ENCODE data around the gene RNF213.
"Not testable (repeated sequence)": the region's sequence is repeated elsewhere in the genome, so short reads cannot be mapped to it uniquely, and the experiment has no call there.

Gene RNF213

GRCh38 chr17:80319999-80320344, 59.3 kb downstream of the RNF213 start:
- no peak overlapping the region for H3K4me3 ChIP-seq (replicated peaks; ENCODE audit: low read depth, low read length)
- DNase-seq (ENCODE audit: low read depth) = no peak
- TF ChIP-seq CTCF (IDR thresholded peaks at IDR 0.05; ENCODE audit: low read length, missing control alignments) = no peak

DNA sequence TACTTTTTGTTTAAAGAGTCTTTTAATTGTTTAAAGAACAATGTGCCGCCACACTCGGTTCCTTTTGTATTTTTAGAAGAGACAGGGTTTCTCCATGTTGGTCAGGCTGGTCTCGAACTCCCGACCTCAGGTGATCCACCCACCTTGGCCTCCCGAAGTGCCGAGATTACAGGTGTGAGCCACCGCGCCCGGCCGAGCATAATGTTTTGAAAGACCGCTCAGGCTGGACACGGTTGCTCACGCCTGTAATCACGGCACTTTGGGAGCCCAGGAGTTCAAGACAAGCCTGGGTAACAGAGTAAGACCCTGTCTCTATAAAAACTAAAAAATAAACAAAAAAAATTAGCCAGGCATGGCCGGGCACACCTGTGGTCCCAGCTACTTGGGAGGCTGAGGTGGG, 59.8 kb downstream of the RNF213 start:
- no peak for DNase-seq (ENCODE audit: low read depth)
- H3K4me3 ChIP-seq (replicated peaks; ENCODE audit: low read depth, low read length) = no peak overlapping the region
- TF ChIP-seq CTCF (IDR thresholded peaks at IDR 0.05; ENCODE audit: low read length, missing control alignments) = no peak

- H3K4me3 ChIP-seq (replicated peaks; ENCODE audit: low read depth, low read length) = no peak overlapping the region
- no peak for TF ChIP-seq CTCF (IDR thresholded peaks at IDR 0.05; ENCODE audit: low read length, missing control alignments)
- DNase-seq (ENCODE audit: low read depth) = no peak
Observed at GRCh38 chr17:80322864-80323263, 62.2 kb downstream of the RNF213 start.

DNA sequence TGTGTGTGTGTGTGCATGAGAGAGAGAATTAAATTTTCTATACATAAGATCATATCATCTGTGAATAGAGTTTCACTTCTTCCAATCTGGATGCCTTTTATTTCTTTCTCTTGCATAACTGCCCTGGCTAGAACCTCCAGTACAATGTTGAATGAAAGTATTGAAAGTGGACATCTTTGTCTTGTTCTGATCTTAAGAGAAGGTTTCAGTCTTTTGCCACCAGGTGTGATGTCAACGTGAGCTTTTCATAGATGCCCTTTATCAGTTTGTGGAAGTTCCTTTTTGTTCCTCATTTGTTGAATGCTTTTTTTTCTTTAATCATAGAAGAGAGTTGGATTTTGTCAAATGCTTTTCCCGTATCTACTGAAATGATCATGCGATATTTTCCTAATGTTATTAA, 63.3 kb downstream of the RNF213 start:
- DNase-seq (ENCODE audit: low read depth) = no peak
- no peak for TF ChIP-seq CTCF (IDR thresholded peaks at IDR 0.05; ENCODE audit: low read length, missing control alignments)
- H3K4me3 ChIP-seq (replicated peaks; ENCODE audit: low read depth, low read length) = no peak overlapping the region

DNA sequence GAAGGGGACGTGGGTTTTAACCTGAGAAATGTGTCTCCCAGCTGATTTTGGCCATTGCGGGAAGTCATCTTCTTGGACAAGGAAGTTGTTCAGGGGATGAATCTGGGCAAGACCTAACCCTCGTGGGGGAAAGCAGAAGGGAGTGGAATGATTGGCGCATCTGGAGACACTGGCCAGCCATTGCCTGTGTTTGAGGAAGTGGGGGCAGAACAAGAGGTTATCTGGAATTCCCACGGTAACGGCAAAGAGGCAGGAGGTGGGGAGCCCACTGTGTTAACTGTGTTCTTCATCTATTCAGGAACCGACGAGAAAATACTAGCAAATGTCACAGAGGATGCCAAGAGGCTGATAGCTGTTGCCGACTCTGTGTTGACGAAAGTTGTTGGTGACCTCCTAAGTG, 66.9 kb downstream of the RNF213 start:
- no peak for DNase-seq (ENCODE audit: low read depth)
- H3K4me3 ChIP-seq (replicated peaks; ENCODE audit: low read depth, low read length) = no peak overlapping the region
- TF ChIP-seq CTCF (IDR thresholded peaks at IDR 0.05; ENCODE audit: low read length, missing control alignments) = no peak

DNA sequence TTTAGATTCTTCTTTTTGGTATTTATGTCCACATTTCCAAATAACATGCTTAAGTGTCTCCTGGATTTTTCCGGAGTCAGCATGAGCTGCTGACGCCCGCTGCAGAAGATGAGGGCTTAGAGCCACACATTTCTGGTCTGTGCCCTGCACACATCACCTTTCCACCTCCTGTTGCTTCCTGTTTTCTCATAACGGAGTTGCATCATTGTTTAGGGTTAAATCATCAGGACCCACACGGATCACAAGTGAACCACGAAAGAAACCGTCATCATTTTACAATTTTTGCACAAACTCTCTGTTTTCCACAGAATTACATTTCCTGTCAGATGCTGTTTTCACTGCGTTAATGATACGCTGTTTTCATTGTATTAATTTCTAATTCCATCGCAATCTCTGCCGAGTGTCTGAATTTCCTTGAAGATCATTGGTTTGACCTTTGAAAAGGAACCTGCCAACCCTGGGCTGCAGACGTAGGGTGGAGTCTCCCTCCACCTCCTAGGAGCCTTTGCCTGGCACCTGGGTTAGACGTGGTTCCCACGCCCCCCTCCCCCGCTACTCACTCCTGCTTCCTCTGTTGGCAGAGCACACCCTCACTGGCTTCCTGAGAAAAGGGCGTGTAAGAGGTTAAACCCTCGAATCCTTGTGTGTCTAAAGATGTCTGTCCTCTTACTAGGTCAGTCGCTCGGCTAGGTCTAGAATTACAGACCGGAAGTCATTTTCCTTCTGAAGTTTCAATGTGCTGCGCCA, 68.2 kb downstream of the RNF213 start:
- no peak overlapping the region for H3K4me3 ChIP-seq (replicated peaks; ENCODE audit: low read depth, low read length)
- no peak for DNase-seq (ENCODE audit: low read depth)
- no peak for TF ChIP-seq CTCF (IDR thresholded peaks at IDR 0.05; ENCODE audit: low read length, missing control alignments)

GRCh38 chr17:80329421-80329820, 68.8 kb downstream of the RNF213 start:
- not testable (repeated sequence) for H3K4me3 ChIP-seq (replicated peaks; ENCODE audit: low read depth, low read length); DNase-seq (ENCODE audit: low read depth)
